ENCODE measurements around the gene TMEM132A. TPM values are rescaled to one million over a fixed set of nuclear protein-coding genes. Genes with fewer than 3 reads are reported as not detected.
"Not testable (repeated sequence)": the region's sequence is repeated elsewhere in the genome, so short reads cannot be mapped to it uniquely, and the experiment has no call there.

TMEM132A gene
- total RNA-seq, 1 donor from 2014 or later = 6.5 TPM

GRCh38 chr11:60899977-60900376 lies 24.3 kb upstream of the TMEM132A start:
- intact Hi-C loops (cut with DNase I) = loop anchor here (5.0 kb wide), 2 partner anchors 68 to 123 kb away; no protein-coding TSS in a partner anchor
- DNase-seq (no peak), ATAC-seq (ENCODE audit: poor library complexity) (no peak)

DNA sequence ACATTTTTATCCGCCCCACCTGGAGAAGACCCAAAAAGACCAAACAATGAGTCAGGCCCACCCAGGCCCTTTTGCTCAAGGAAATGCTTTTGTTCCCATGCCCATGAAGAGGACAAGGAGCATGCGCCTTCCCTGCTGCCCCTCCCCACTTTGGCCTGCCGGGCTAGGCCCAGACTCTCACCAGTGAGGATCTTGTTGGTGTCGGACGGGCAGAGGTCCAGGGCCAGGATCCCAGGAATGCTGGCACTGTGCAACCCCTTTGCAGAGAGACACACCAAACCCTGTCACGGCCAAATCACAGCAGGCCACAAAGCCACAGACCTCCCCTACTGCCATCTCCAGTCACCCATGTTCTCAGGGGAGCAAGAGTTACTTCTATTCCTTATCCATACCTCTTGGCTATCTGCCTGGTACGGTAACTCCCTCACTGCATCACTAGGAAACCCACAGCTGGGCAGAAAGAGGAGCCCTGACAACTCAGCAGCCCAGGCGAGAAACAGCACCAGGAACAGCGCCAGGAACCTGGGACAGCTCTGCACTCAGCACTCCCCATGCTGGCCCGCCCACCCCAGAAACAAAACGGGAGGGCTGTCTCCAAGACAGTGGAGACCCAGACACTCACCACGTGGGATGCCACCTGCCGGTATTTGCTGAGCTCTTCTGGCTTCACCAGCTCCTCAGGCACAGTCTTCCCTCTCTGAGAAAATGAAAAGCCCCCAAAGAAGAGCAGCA lies 23.4 kb upstream of the TMEM132A start:
- ATAC-seq (ENCODE audit: poor library complexity) (peak; percentile 29), DNase-seq (no peak)
- intact Hi-C loops (cut with DNase I) = loop anchor here (5.0 kb wide), 1 partner anchor 124 kb away; no protein-coding TSS in a partner anchor

GRCh38 chr11:60902625-60903024 lies 21.6 kb upstream of the TMEM132A start:
- DNase-seq (no peak), ATAC-seq (ENCODE audit: poor library complexity) (no peak)
- intact Hi-C loops (cut with DNase I) = loop anchor here (5.0 kb wide), 1 partner anchor 125 kb away; no protein-coding TSS in a partner anchor

DNA sequence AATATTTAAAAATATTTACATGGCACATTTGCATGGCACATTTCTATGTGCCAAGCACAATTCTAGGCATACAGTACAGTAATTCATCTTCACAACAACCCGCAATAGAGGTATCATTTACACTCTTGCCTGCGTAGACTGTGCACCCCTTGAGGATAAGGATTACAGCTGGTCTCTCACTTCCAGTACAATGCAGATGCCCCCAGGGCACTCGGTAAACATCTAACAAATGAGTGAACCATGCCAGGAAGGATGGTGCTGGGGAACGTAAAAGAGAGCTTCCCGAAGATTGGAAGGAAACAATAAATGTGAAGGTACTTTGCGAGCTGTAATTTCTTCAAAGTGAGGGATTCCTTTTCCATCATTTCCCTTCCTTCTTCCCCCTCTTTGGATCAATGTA lies 19.2 kb upstream of the TMEM132A start:
- no peak for ATAC-seq (ENCODE audit: poor library complexity)
- DNase-seq = no peak
- intact Hi-C loops (cut with DNase I) = no loop called here

GRCh38 chr11:60905551-60906113 lies 18.6 kb upstream of the TMEM132A start:
- no peak for DNase-seq
- intact Hi-C loops (cut with DNase I) = no loop called here
- ATAC-seq (ENCODE audit: poor library complexity) = no peak

- DNase-seq (peak; percentile 98), ATAC-seq (ENCODE audit: poor library complexity) (peak; percentile 98)
- intact Hi-C loops (cut with DNase I) = no loop called here
Measured at GRCh38 chr11:60906132-60906972, 17.9 kb upstream of the TMEM132A start, which contains the start of gene PRPF19. Gene PRPF19 (minus strand): TSS chr11:60906585. CDS start chr11:60906382, 203 bp downstream.

GRCh38 chr11:60908803-60909202 lies 15.5 kb upstream of the TMEM132A start:
- no peak for ATAC-seq (ENCODE audit: poor library complexity)

GRCh38 chr11:60909680-60910280 lies 14.5 kb upstream of the TMEM132A start:
- DNase-seq; intact Hi-C loops (cut with DNase I); ATAC-seq (ENCODE audit: poor library complexity): not testable (repeated sequence)

More at GRCh38 chr11:60908803-60909202, 15.5 kb upstream of the TMEM132A start:
- intact Hi-C loops (cut with DNase I) = no loop called here
- DNase-seq = no peak

DNA sequence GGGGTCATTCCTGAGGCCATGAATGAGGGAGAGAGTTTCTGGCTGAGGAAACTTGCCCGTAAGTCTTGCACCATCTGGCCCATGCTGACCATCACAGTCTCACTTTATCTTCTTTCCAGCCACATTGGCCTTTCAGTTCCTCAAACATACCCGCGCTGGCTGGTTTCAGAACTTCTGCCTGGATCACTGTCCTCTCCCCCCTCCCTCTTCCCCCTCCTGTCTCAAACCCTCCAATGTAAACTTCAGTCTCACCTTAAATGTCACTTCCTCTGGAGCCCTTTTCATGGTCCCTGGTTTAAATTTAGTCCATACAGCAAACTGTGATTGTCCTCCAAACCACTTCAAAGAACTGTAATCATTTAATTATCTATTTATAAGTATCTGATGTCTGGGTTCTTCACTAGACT lies 14.0 kb upstream of the TMEM132A start:
- no peak for ATAC-seq (ENCODE audit: poor library complexity)
- no peak for DNase-seq
- intact Hi-C loops (cut with DNase I) = no loop called here

- intact Hi-C loops (cut with DNase I) = no loop called here
- ATAC-seq (ENCODE audit: poor library complexity) (no peak), DNase-seq (no peak)
Measured at GRCh38 chr11:60910711-60911380, 13.4 kb upstream of the TMEM132A start.

GRCh38 chr11:60912223-60912850 lies 11.9 kb upstream of the TMEM132A start:
- intact Hi-C loops (cut with DNase I) = no loop called here
- DNase-seq (no peak), ATAC-seq (ENCODE audit: poor library complexity) (no peak)

- DNase-seq (no peak), ATAC-seq (ENCODE audit: poor library complexity) (no peak)
- intact Hi-C loops (cut with DNase I) = no loop called here
Measured at GRCh38 chr11:60912851-60913528, 11.3 kb upstream of the TMEM132A start.

DNA sequence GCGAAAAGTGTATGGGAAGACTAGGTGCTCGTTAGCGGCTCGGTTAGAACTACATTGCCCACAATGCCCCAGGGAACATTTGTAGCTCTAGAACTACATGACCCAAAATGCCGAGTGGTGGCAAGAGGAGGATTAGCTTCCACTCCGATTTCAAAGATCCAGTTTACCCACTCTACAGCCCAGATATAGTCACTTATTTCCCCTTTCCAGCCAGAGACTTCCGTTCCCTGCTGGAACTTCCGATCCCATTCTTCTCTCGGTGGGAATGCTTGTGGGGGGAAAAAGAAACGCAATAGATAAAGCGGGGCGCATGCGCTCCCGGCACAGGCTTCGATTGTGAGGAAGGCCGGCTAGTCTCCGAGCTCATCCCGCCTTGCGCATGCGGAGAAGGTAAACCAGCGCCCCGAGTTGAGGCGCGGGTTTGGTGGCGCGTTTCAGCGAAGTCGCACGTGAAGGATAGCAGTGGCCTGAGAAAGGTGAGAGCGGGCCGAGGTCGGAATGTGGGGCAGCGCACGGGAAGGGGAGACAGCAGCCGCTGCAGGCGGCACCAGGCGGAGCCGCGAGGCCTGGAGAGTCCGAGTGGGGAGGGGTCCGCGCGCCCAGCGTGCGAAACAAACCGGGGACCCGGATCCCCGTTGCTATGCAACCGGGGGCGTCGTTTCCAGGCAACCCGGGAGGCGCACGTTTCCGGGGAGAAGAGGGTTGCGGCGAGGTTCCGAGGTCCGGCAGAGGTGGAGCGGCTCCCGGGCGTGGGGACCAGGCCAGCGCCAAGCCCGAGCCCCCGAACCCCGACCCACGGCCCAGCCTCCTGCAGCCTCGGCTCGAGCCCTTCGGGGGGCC lies 10.2 kb upstream of the TMEM132A start, which contains the start of gene TMEM109:
TMEM109 (plus strand) TSS at position 366 of the 840 bp plus-strand sequence. CDS start 5,536 bp downstream, outside the sequence.
- intact Hi-C loops (cut with DNase I) = no loop called here
- DNase-seq = peak; percentile 93
- peak; percentile 90 for ATAC-seq (ENCODE audit: poor library complexity)

DNA sequence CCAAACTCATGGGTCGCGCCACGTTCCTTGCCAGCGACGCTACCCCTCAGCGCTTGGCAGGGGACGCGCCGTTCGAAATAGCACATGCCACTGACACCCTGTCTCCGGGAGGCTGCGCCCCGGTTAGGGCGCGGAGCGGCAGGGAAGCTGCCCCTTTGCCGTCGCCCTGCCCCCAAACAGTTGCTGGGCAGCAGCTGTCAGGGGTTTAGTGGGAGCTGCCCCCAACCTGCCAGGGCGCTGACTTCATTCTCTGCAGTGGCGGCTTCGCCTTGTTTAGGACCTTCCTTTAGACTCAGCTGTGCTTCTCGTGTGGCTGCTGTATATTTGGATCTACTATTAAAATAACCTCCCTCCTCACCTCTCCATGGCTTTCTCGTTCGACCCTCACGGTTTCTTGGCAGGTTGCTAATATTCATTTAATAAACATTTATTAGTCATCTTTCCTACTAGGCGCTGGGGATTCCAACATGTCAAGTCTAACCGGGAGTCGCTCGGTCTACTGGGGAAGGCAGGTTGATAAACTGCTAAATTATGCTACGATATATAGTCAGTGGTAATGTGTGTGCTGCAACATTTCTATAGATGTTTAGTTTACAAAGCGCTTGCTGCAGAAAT lies 9.5 kb upstream of the TMEM132A start:
- ATAC-seq (ENCODE audit: poor library complexity) (peak; percentile 62), DNase-seq (no peak)
- intact Hi-C loops (cut with DNase I) = no loop called here

GRCh38 chr11:60915248-60915914 lies 8.9 kb upstream of the TMEM132A start:
- intact Hi-C loops (cut with DNase I) = no loop called here

More at GRCh38 chr11:60915248-60915914, 8.9 kb upstream of the TMEM132A start:
- DNase-seq (peak; percentile 75), ATAC-seq (ENCODE audit: poor library complexity) (peak; percentile 44)
